ENCODE data around the gene AARS1.

AARS1 gene

DNA sequence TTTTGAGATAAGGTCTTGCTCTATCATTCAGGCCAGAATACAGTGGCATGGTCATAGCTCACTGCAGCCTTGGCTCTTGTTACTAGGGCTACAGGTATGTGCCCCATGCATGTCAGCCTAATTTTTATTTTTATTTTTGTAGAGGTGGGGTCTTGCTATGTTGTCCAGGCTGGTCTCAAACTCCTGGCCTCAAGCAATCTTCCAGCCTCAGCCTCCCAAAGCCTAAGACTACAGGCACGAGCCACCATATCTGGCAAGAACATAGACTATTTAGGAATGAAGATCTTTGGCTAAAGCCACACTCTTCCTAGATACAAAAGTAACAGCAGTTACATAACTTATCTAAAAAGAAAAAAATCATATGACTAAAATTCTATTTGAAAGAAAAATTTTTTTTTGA is 41.8 kb upstream of the AARS1 start:
- TF ChIP-seq EP300 (IDR thresholded peaks at IDR 0.05; ENCODE audit: borderline replicate concordance) (no peak), ZBTB7A (IDR thresholded peaks at IDR 0.05; ENCODE audit: low read depth) (no peak), TEAD4 (IDR thresholded peaks at IDR 0.05) (no peak), FOXM1 (IDR thresholded peaks at IDR 0.05; ENCODE audit: borderline replicate concordance, low read depth) (no peak), RAD21 (IDR thresholded peaks at IDR 0.05; ENCODE audit: low read depth) (no peak), NFIC (IDR thresholded peaks at IDR 0.05) (no peak)
- TF ChIP-seq, protein P1, sequence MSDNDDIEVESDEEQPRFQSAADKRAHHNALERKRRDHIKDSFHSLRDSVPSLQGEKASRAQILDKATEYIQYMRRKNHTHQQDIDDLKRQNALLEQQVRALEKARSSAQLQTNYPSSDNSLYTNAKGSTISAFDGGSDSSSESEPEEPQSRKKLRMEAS (IDR thresholded peaks at IDR 0.05): no peak

DNA sequence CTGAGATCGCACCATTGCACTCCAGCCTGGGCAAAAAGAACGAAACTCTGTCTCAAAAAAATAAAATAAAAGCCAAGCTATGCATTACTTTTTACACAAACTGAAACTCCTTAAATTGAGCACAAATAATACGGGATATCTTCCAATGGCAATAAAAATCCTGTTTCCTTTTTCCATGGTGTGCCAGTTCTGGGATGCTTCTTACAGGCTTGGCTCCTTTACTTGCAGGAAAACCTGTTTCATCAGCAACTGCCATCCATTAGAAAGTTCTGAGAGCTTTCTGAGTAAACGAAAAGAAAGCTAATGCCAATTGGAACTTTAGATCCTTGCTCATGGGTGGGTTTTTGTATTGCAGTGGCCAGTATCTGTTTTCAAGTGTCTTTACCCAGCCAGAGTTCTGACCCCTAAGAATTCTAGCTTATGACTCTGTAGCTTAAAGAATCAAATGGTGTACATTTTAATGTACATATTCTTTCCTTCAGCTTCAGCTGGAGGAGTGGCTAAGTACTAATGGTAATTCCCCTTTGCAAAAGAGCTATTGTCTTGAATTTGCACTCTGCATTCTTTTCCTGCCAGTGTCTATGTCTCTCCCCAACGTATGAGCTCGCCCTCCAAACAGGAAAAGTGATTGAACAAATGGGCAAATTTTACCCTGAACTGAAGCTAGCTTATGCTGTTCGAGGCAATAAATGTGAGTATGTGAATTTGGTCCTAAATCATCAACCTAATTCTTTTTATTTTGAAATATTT is 35.9 kb upstream of the AARS1 start:
- TF ChIP-seq CEBPB (IDR thresholded peaks at IDR 0.05) (no peak), TCF12 (IDR thresholded peaks at IDR 0.05; ENCODE audit: low read depth) (no peak), FOXM1 (IDR thresholded peaks at IDR 0.05; ENCODE audit: borderline replicate concordance, low read depth) (no peak), EGR1 (IDR thresholded peaks at IDR 0.05) (no peak), RAD21 (IDR thresholded peaks at IDR 0.05; ENCODE audit: low read depth) (no peak), NFIC (IDR thresholded peaks at IDR 0.05) (no peak), YY1 (IDR thresholded peaks at IDR 0.05; ENCODE audit: low read depth) (no peak), TEAD4 (IDR thresholded peaks at IDR 0.05) (no peak), CREB1 (IDR thresholded peaks at IDR 0.05; ENCODE audit: low read depth) (no peak), TAF1 (IDR thresholded peaks at IDR 0.05; ENCODE audit: low read depth) (no peak), ZBTB7A (IDR thresholded peaks at IDR 0.05; ENCODE audit: low read depth) (no peak), EP300 (IDR thresholded peaks at IDR 0.05; ENCODE audit: borderline replicate concordance) (no peak)
- TF ChIP-seq, protein P2, sequence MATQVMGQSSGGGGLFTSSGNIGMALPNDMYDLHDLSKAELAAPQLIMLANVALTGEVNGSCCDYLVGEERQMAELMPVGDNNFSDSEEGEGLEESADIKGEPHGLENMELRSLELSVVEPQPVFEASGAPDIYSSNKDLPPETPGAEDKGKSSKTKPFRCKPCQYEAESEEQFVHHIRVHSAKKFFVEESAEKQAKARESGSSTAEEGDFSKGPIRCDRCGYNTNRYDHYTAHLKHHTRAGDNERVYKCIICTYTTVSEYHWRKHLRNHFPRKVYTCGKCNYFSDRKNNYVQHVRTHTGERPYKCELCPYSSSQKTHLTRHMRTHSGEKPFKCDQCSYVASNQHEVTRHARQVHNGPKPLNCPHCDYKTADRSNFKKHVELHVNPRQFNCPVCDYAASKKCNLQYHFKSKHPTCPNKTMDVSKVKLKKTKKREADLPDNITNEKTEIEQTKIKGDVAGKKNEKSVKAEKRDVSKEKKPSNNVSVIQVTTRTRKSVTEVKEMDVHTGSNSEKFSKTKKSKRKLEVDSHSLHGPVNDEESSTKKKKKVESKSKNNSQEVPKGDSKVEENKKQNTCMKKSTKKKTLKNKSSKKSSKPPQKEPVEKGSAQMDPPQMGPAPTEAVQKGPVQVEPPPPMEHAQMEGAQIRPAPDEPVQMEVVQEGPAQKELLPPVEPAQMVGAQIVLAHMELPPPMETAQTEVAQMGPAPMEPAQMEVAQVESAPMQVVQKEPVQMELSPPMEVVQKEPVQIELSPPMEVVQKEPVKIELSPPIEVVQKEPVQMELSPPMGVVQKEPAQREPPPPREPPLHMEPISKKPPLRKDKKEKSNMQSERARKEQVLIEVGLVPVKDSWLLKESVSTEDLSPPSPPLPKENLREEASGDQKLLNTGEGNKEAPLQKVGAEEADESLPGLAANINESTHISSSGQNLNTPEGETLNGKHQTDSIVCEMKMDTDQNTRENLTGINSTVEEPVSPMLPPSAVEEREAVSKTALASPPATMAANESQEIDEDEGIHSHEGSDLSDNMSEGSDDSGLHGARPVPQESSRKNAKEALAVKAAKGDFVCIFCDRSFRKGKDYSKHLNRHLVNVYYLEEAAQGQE (IDR thresholded peaks at IDR 0.05; ENCODE audit: low read depth): no peak
- TF ChIP-seq, protein P1 (IDR thresholded peaks at IDR 0.05): no peak
- TF ChIP-seq, protein P3, sequence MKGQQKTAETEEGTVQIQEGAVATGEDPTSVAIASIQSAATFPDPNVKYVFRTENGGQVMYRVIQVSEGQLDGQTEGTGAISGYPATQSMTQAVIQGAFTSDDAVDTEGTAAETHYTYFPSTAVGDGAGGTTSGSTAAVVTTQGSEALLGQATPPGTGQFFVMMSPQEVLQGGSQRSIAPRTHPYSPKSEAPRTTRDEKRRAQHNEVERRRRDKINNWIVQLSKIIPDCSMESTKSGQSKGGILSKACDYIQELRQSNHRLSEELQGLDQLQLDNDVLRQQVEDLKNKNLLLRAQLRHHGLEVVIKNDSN (IDR thresholded peaks at IDR 0.05): no peak

DNA sequence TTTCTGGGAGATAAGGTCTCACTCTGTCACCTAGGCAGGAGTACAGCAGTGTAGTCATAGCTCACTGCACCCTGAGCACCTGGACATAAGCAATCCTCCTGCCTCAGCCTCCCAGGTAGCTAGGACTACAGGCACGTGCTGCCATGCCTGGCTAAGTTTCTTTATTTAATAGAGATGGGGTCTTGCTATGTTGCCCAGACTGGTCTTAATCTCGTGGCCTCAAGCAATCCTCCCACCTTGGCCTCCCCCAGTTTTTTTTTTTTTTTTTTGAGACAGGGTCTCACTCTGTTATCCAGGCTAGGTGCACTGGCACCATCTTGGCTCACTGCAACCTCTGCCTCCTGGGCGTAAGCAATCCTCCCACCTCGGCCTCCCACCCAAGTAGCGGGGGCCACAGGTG is 30.8 kb upstream of the AARS1 start:
- TF ChIP-seq, protein P3 (IDR thresholded peaks at IDR 0.05): no peak
- no peak for TF ChIP-seq CEBPB (IDR thresholded peaks at IDR 0.05)
- TF ChIP-seq EGR1 (IDR thresholded peaks at IDR 0.05): no peak
- TF ChIP-seq ZBTB7A (IDR thresholded peaks at IDR 0.05; ENCODE audit: low read depth): no peak
- TF ChIP-seq, protein P2 (IDR thresholded peaks at IDR 0.05; ENCODE audit: low read depth): no peak
- TF ChIP-seq YY1 (IDR thresholded peaks at IDR 0.05; ENCODE audit: low read depth): no peak
- no peak for TF ChIP-seq TAF1 (IDR thresholded peaks at IDR 0.05; ENCODE audit: low read depth)
- TF ChIP-seq NFIC (IDR thresholded peaks at IDR 0.05): no peak
- TF ChIP-seq FOXM1 (IDR thresholded peaks at IDR 0.05; ENCODE audit: borderline replicate concordance, low read depth): no peak
- no peak for TF ChIP-seq TCF12 (IDR thresholded peaks at IDR 0.05; ENCODE audit: low read depth)
- no peak for TF ChIP-seq EP300 (IDR thresholded peaks at IDR 0.05; ENCODE audit: borderline replicate concordance)
- no peak for TF ChIP-seq RAD21 (IDR thresholded peaks at IDR 0.05; ENCODE audit: low read depth)
- TF ChIP-seq TEAD4 (IDR thresholded peaks at IDR 0.05): no peak
- TF ChIP-seq, protein P1 (IDR thresholded peaks at IDR 0.05): no peak
- no peak for TF ChIP-seq CREB1 (IDR thresholded peaks at IDR 0.05; ENCODE audit: low read depth)

DNA sequence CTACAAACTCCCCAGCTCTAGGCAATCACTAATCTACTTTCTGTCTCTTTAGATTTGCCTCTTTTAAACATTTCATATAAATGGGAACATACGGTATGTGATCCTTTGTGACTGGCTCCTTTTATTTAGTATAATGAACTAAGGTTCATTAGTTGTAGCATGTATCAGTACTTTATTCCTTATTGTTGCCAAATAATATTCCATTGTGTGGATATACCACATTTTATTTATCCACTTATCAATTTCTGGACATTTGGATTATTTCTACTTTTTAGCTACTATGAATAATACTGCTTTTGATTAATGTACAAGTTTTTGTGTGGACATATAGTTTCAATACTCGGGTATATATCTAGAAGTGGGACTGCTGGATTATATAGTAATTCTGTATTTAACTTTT is 17.6 kb upstream of the AARS1 start:
- TF ChIP-seq NFIC (IDR thresholded peaks at IDR 0.05): no peak
- TF ChIP-seq YY1 (IDR thresholded peaks at IDR 0.05; ENCODE audit: low read depth): no peak
- TF ChIP-seq, protein P1 (IDR thresholded peaks at IDR 0.05): no peak
- no peak for TF ChIP-seq TCF12 (IDR thresholded peaks at IDR 0.05; ENCODE audit: low read depth)
- TF ChIP-seq, protein P2 (IDR thresholded peaks at IDR 0.05; ENCODE audit: low read depth): no peak
- no peak for TF ChIP-seq CREB1 (IDR thresholded peaks at IDR 0.05; ENCODE audit: low read depth)
- TF ChIP-seq RAD21 (IDR thresholded peaks at IDR 0.05; ENCODE audit: low read depth): no peak
- TF ChIP-seq, protein P3 (IDR thresholded peaks at IDR 0.05): no peak
- no peak for TF ChIP-seq ZBTB7A (IDR thresholded peaks at IDR 0.05; ENCODE audit: low read depth)

Data from Ishikawa (cell line).